HepG2 (cell line): ENCODE measurements around the gene SPIN1. TPM values are rescaled to one million over a fixed set of nuclear protein-coding genes. Genes with fewer than 3 reads are reported as not detected.

ENCODE experiments used
- NFAT5 ChIP-seq: sonication (generic); formaldehyde crosslinking; IDR thresholded peaks from 2 replicates; pipeline ENCODE4 v1.4.0; 2020; ENCODE audit warnings: missing genetic modification reagents
- PAXIP1 ChIP-seq: sonication (generic); formaldehyde crosslinking; conservative IDR thresholded peaks from 2 replicates; pipeline ENCODE4 v1.4.0; 2020; ENCODE audit warnings: mild to moderate bottlenecking, missing genetic modification reagents, moderate library complexity
- ZBTB8A ChIP-seq: sonication (generic); formaldehyde crosslinking; IDR thresholded peaks from 2 replicates; pipeline ENCODE4 v1.4.0; 2020; ENCODE audit warnings: mild to moderate bottlenecking, low read depth, missing genetic modification reagents, borderline replicate concordance
- polyA plus RNA-seq, 8 experiments: library from polyadenylated mRNA; depleted of rRNA in 3 of 8; stranded (reverse) in 7 of 8; unstranded in 1 of 8; fragments of >200 nt; fragmentation: Illumina TruSeq in 4 of 8; extraction: Trizol in 4 of 8; gene quantifications; 2 replicates each; pipeline versions ENCODE4 v1.2.1 to v1.2.3, GENCODE V29; 2011 to 2016; ENCODE audit warnings: low read depth in 4 of 8, missing spikeins in 1 of 8, mixed read lengths in 1 of 8; ENCODE audit not compliant: insufficient read depth in 1 of 8
- total RNA-seq, 5 experiments: library from RNA; depleted of rRNA; stranded (reverse); fragments of >200 nt; fragmentation: Illumina TruSeq; extraction: Trizol; gene quantifications; 2 replicates each; pipeline ENCODE4 v1.2.3, GENCODE V29; 2016; ENCODE audit warnings: low read depth in 1 of 5
- TF ChIP-seq, protein P1 (sequence below): sonication (generic); formaldehyde crosslinking; IDR thresholded peaks from 2 replicates; pipeline ENCODE4 v1.5.1; 2020; ENCODE audit warnings: missing genetic modification reagents, mild to moderate bottlenecking, borderline replicate concordance

SPIN1 gene
- total and polyA plus RNA-seq, 2 of the 13 experiments (the other 11 are each of a cell fraction or from before 2014, with no cell fraction given) = 20.0 to 24.3 TPM

DNA sequence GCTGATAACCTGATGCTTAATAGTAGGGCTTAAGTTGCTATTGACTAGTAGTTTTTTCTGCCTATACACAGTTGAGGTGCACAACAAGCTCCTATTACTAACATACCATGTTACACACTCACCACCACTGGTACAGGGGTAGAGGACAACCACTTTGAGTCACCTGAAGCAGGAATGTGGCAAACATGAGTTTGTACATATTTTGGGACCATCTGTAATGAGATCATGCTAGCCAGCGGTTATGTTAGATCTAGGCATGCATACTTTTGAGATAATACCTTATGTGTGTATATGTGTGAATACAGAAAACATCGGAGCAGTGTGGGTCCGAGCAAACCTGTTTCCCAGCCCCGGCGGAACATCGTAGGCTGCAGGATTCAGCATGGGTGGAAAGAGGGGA is 73.9 kb downstream of the SPIN1 start (continued):
- TF ChIP-seq NFAT5 (CRISPR knock-in tag) = no peak
- no peak for TF ChIP-seq PAXIP1 (CRISPR knock-in tag)
- TF ChIP-seq, protein P1, sequence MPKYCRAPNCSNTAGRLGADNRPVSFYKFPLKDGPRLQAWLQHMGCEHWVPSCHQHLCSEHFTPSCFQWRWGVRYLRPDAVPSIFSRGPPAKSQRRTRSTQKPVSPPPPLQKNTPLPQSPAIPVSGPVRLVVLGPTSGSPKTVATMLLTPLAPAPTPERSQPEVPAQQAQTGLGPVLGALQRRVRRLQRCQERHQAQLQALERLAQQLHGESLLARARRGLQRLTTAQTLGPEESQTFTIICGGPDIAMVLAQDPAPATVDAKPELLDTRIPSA = no peak
- TF ChIP-seq ZBTB8A (CRISPR knock-in tag) = no peak
